A172 (cell line): ENCODE results near the gene CISTR. TPM values are rescaled to one million over a fixed set of nuclear protein-coding genes. Genes with fewer than 3 reads are reported as not detected.
A peak's percentile ranks its signal among the peaks of the same experiment; 100 is the strongest.
"Not testable (repeated sequence)": the region's sequence is repeated elsewhere in the genome, so short reads cannot be mapped to it uniquely, and the experiment has no call there.

Source experiments
- DNase-seq: peaks from one replicate; pipeline ENCODE4 v3.0.0-alpha.2; 2015; ENCODE audit warnings: low spot score
- total RNA-seq: library from RNA; depleted of rRNA; stranded (reverse); fragments of >200 nt; shearing (Covaris generic); gene quantifications from 2 replicates; pipeline ENCODE4 v1.2.3, GENCODE V29; 2014; rRNA removed

The CISTR gene
- total RNA-seq: not detected in 2 replicates

DNA sequence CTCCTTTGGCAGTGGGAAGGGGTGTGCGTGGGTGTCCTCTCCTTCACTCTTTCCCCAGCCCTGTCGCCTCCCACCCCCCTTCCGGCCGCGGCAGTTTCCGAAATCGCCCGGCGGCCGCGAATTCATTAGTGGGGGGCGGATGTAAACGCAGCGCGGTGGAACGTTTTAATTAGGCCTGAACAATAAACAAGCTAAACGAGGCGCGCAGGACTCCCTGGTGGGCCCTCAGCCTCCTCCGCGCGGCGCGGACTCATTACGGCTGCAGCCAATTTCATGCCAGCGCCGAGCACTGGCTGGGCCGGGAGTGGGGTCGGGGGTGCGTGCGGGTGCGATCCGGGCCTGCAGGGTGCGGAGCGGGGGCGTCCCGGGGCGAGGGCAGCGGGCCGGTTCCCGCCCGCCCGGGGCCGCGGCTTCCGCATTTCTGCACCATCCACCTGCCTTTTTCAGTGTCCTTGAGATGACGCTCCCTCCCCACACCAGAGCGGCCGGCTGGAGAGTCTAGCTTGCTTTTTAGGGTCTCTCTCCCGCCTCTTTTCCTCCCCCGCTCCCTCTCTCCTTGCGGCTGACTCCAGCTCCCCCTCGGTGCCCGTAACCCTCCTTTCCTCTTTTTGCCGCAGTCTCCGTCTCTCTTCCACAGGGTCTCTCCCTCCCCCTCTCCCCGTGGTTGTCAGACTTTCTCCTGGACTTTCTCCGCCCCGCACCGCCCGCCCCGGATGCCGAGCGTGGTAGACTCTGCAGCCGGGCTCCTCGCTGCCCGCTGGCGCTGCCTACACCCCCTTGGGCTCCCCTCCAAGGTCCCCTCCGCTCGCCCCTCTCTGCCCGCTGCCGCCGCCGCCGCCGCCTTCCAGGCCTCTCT is at the start of gene CISTR:
CISTR (minus strand) TSS at position 644 of the 856 bp plus-strand sequence.
- DNase-seq: no peak

DNA sequence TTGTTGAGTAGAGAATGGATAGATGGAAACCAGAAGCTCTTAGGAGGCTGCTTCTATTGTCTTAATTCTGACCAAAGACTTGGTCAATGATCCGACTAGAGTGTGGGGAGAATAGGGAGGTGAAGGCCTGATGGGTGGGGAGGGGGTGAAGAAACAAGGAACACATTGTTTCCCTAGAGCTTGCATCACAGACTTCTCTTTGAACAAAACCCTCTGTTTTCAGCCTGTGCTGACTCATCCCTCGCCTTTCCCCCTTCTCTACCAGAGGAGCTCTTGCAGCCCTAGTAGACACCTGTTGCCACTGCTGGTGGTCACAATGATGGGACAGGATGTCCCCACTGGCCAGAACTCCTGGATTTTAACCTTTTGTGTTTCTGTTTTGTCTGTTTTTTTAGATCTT is 46.8 kb upstream of the CISTR start:
- peak; percentile 44 for DNase-seq

DNA sequence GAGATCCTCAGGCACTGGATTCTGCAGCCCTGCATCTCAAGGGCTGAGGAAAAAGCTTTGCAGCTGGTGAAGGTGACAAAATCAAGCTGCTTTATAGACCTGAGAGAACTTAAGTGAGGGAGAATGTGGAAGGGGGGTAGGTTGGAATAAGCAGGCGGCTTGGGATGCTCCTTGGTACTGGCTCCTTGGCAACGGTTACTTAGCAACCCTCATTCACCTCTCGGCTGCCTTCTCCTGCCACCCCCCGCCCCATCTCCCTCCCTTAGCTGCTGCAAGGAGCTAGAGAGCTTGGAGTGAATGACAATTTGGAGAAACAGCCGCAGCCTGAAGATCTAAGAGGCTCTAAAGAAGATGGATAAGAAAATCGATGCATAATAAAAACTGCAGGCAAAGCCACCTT is 44.1 kb upstream of the CISTR start:
- no peak for DNase-seq

DNA sequence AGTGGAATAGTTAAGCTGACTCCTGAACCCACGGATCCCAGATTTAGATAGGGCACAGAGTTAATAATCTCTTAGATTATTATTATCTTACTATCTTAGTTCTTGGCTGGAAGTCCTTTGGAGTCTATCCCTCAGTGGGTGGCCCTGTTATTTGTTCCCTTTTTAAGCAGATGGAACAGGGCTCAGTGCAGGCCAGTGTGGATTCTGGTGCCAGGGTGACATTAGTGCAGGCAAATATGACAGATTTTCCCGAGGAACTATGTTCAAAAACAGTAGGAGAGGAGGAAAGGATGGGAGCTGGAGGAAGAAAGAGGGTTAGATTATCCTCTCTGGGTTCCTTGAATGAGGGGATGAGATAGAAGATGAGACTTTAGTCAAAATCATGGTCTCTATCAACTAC is 41.4 kb upstream of the CISTR start:
- no peak for DNase-seq

DNA sequence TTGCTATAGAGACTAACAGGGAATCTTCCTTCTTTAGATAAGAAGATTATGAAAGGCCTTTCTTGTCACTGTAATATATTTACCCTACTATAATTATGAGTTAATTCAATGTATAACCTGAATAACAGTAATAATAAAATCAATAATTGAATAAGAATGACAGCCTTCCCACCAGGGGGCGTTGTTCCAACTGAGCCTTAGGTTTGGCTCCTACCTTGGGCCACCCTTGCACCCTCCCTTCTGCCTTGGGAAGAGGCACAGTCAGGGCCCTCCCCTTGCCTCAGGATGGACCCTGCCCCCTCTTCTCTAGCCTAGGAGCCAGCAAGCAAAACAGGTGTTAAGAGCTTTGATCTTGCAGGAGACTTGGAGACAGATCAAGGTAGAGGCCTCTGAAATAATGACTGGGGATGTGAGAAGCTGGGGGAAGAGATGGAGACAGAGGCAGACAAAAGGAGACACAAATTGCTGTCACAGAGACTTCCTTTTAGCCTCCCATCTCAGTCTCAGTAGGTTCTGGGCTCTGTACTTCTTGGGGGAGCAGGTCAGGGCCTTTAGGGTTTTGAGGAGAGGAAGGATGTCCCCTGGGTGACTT is 40.1 kb upstream of the CISTR start:
- peak; percentile 21 for DNase-seq

DNA sequence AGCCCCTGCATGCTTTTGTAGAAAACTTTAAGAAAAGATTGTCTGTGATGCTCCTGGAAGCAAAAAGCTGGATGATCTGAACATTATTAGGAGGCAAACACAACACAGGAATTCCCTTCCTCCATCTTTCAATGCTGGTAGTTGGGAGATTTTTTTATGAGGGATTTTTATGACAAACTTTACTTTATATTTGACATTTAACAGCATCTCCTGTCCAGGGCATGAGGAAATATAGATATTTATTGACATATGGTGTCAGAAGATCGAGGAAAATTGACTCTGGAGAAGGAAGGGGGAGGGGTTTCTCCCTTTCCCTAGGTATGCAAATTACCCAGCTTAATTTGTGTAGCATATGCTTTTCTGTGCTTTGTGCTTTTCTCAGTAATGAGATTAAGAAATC is 37.8 kb upstream of the CISTR start:
- no peak for DNase-seq

DNA sequence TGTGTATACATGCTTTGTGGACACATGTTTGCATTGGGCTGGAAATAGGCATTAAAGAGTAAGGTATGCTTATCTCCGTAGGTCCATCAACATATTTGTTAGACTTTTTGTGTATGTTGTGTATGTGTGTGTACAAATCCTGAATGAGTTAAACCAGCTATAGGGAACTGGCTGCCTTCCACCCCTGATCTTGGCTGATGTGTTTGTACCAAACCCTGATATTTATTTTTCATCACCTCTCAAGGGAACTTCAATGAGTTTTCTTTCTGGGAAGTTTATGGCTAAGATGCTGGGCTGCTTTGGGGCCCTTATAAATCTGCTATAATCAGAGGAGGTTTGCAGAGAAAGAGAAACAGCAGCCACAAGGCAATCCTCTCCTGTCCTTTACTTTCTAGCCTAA is 37.1 kb upstream of the CISTR start:
- DNase-seq: no peak

DNA sequence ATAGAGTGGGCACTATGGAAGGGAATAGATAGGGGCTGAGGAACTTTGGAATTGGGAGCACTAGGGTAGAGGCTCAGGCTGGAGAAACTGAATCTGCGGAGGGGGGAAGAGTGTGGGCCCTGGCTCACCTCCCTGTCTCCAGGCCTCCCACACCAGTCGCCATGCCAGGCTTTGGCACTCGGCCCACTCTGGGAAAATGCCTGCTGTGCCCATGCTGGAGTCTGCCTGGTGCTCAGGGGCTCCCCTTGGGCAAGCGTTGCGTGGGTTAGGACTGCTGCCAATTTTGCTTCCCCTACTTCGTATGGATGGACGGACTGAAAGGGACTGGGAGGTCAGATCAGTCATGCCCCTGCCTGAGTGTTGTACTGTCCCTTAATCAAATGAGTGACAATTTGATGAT is 34.6 kb upstream of the CISTR start:
- DNase-seq: no peak

DNA sequence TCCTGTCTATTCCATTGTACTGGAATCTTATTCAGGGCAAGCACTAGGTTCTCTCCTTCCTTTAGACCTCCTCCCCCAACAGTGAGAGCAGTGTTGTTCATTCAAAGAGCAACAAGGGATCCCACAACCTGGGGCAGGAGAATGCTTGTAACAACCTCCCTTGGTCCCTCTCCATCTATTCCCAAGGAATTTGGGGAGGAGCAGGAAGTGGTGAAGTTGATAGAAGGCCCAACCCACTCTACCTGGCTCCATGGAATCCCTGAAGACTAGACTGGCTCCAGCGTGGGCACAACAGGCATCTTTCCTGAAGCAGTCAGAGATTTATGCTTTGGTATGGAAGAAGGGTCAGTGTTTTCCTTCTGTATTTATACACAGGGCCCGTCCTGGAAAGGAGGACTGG is 33.4 kb upstream of the CISTR start:
- DNase-seq: no peak

DNA sequence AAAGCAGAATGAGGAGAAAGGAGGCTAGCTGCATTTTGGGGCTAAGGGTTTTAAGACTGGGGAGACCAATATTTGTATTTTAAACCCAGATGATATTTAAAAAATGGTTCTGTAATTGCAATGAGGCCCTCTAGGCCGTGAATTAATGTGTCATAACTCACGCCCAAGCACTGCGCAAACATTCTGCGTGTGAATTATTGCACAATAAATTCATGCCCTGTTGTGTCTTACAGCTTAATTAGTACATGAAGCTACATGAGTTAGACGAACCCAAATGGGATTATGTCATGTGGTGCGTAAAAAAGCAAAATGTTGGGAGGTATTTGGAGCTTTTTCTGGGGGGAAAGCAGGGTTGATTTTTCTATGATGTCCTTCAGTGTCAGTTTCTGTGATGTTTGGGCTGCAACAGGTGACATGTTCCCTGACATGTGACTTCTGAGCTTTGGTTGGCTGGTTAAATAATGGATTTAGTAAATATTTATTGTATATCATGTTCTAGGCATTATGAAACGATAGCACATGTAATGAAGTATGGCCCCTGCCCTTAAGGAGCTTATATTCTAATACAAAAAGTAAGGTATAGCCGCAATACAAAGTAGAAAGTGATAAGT is 30.4 kb upstream of the CISTR start:
- no peak for DNase-seq

DNA sequence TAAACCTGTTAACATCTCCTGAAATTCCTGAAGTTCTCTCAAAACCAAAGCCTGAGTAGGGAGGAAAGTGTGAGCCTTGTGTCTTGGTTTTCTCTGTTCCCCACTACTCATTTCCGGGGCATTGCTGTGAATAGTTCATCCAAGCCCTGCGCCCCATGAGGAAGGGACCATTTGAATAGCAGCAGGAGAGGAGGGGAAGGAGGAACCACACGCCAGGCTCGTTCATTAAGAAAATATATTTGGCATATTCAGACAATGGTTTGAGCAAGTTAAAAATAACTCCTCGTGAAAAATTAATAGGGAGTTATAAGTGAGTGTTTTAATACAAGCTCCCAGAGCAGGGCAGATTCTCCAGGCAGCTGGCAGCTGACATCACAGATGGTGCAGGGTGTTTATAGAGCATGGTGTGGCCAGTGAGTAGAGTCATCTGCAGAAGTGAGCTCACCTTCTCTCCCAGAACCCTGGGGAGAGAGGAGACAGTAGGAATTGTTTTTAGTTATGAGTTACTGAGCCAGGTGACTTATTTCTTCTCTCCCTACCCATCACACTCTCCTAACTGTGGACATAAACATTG is 29.5 kb upstream of the CISTR start:
- DNase-seq: no peak

DNA sequence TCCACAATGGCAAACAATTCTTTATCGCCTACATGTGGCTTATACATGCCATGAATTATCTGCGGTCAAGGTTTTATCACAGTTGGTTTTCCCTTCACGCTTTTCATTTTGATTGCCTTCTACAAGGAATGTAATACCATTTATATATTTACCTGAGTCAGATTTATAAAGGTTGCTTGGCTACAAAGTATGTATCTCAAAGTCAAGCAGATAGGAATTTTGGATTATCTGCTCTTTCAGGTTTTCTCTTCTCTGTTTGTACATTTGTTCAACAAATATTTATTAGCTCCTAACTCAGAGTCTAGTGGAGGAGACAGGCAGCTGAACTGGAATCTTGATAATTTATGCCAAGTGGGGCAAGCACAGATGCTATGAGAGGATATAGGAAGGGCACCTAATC is 28.5 kb upstream of the CISTR start:
- DNase-seq: no peak

DNA sequence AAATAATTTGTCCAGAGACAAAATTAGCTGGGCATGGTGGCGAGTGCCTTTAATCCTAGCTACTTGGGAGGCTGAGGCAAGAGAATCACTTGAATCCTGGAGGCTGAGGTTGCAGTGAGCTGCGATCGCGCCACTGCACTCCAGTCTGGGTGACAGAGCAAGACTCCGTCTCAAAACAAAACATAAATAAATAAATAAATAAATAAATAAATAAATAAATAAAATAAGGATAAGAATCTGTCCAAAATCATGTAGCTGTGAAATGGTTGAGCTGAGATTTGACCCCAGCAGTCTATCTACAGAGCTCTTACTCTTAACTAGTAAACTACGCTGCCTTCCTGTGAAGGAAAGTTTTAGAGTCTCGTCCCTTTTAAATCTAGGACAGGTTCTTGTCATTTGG is 27.9 kb upstream of the CISTR start:
- not testable (repeated sequence) for DNase-seq

DNA sequence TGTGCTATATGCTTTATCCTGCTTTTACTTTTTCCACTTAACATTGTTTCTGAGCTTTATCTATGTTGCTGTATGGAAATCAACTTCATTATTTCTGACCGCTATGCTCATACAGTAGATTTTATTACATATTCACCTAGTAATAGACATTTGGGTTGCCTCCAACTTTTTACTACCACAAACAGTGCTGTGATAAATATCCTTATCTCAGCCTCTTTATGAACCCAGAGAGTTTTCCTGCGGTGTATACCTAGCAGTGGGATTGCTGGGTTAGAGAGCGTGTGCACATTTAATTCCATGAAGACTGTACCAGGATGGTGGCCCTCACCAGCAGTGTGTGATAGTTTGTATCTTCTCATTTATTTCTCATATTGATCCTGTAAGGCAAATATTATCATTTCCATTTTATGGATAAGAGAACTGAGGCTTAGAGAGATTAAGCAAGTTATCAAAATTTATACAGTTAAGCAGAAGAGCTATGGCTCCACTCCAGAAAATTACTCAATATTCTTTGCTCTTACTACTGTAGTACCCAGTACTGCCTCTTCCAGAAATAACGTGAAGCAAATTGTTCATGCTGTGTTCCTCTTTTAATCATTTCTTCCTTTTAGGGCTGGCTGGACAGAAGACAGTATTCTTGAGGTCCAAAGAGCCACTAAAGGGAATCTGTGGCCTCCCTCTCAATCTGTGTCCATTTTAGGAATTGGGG is 26.3 kb upstream of the CISTR start:
- no peak for DNase-seq

DNA sequence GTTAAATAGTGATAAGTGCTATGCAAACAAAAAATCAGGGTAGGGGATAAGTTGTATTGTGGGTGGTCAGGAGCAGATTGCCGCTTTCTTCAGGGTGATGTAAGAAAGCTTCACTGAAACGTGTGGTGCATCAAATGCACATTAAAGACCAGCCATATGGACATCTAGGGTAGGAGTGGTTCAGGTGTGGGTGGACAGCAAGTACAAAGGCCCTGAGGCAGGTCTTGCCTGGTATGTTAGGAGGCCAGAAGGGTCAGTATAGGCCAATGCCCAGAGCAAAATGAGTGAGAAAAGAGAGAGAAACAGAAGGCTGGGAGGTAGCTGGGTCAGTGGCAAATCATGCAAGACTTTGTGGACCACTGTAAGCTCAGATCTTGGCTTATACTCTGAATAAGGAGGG is 25.6 kb upstream of the CISTR start:
- DNase-seq: no peak

DNA sequence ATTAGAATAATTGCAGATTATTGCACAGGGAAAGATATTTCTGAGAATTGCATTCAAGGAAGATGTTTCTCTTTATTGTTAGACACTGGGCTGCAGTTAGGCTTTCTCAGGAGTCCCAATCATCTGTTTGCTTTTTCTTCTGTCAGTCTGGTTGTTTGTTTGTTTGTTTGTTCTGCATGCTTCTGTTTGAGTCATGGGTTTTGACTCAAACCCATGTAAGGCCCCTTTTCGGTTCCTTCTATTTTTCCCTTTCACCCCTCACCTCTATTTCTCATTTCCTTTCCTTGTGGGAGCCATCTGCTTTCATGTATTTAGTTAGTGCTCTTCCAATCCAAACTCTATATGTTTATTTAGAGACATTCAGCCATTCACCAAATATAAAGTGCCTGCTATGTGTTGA is 25.1 kb upstream of the CISTR start:
- no peak for DNase-seq

DNA sequence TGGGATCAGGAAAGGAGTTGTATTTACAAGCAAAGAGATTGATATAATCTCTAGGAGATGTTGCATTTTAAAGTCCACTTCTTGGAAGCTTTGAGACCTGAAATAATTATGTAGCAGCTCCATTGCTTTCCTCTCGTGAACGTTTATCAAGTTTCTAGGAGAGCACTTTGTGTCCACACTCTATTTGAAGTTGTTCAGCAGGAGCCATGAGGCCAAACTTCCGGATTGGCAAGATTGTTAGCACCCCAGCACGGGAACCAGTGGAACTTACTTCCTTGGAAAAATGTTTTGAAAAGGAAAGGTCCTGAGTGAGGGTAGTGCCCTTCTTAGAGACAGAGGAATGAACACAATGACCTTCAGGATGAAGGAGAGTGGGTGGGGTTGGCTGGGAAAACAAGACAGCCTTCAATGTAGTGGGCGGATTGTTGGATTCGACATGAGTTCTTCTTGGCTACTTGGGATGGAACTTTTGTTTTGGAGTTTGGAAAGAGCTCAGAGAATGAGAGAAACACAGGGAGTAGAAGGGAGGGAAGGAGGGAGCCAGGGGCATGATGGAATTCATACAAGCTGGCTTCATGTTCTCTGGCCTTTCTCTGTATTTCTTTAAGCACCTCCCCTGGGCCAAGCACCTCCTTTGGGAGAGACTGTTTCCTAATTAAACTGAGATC is 23.8 kb upstream of the CISTR start:
- DNase-seq: no peak

DNA sequence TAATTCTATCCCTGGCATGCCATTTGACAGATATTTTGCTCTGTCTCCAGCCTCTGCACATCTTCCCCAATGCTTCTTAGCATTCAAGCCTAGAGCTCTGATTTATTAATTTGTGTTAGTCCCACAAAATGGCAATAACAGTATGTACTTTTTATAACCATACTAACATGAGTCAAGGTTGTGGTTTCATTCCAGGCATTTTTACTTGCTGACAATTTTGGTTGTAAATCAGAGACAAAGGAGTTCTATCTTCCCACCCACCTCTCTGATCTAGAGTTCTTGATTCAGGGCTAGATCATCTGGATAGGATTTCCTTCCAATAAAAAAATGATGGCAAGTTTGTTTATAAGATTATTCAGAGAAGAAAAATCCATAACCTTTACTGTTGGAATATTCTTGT is 18.5 kb upstream of the CISTR start:
- DNase-seq: peak; percentile 94

DNA sequence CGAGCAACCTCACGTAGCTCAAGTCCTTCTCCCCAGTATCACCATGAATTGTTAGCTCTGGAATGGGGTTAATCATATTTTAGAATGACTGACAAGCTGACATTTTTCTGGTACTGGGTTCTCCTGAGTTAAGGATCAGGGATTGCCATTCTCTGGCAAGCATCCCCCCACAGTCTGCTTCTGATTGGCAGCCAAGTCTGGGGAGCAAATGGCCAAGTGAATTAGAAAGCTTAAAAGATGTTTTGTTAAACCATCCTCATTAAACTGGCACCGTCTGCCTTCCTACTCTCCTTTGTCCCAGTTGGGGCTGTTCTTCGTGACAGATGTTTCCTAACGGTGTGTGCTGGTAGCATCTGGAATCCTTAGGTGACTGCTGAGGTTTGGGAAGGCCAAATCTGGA is 17.2 kb upstream of the CISTR start:
- DNase-seq: no peak

DNA sequence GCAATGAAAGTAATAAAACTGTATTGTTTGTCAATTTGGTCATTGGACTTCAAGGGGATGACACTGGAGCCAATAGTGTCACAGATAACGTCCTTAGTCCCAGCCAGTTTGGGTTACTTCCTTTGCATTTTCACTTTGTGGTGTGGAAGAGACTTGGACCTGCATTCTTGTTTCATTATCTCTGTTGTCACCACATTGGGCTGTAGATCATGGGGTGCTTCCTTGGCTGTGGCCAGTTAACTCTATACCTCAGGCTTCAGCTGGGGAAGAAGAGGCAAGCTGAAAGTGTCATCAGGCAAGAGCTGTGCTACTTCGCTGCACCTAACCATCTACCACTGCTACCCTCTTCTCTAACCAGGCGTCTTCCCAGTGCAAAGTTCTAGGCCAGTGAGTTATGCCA is 15.1 kb upstream of the CISTR start:
- DNase-seq: peak; percentile 47

DNA sequence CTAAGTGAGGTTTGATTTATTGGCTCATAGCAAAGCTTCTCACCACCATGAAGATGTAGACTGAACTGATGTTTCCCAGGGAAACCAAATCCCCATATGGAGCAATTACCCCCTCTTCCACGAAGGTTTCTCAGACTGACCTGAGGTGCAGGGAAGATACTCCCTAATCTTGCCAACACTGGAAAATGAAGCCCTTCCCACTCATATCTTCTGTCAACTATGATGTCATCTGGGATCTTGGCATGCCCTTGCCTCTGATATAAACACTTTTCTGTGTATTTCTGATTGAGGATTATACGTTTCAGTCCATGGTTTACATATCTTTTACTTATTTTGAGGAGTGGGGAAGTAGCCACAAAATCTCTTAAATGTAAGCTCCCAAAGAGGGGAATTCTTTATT is 14.1 kb upstream of the CISTR start:
- DNase-seq: no peak

DNA sequence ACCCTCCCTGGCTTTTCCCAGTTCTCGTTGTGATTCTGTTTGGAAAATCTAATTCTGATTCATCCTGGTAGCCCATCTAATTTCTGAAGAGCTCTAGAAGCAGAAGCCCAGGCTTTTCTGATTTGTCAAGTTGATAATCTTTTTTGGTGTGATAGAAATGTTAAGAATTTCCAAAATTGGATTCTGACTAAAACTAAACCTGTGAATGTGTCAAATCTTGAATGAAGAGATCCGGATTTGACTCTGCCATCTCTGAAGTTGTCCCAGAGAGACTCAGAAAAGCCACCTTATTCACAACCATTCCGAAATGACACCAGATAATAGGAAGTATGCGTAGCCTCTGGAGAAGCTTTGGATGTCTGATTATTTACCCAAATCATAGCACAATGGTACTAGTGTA is 12.8 kb upstream of the CISTR start:
- DNase-seq: no peak
